ENCODE measurements around the gene DISP2.

DISP2 gene

DNA sequence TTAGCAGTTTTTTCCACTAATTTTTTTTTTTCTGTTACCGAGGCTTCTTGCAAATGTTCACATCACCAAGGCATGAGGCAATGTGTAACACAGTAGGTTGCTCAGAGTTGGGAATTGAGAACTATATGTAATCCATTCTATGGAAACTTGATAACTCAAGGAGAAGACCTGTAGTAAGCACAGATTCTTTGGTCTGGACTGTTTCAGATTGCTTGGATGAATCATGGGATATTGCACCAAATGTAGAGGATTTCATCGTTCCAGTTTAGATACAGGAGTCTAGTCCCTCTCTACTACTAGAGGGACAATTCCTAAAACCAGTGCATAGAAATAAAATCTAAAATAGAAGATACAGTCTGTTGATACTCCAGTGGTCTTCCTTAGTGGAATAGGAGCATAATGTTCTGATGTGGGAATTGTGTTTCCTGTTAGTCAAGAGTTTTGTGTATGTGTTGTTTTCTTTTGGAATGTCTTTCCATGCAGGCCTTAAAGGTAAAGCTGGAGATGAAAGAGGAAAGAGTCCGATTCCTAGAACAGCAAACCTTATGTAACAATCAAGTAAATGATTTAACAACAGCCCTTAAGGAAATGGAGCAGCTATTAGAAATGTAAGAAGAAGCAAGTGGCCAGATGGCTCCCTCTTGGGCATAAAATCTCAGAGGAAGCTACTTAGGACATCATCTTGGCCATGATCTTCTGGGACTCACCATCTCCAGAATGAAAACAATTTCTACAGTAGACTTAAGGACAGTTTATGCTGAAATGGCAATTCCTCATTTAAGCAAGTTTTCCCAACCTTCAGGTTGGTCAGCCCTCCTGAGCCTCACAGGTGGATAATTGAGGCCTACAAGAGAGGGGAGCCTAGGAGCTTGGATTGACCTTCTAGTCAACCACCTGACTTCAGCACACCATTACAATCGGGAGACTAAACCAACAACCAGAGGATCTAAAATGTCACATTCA is 35.2 kb downstream of the DISP2 start:
- no peak for DNase-seq

DNA sequence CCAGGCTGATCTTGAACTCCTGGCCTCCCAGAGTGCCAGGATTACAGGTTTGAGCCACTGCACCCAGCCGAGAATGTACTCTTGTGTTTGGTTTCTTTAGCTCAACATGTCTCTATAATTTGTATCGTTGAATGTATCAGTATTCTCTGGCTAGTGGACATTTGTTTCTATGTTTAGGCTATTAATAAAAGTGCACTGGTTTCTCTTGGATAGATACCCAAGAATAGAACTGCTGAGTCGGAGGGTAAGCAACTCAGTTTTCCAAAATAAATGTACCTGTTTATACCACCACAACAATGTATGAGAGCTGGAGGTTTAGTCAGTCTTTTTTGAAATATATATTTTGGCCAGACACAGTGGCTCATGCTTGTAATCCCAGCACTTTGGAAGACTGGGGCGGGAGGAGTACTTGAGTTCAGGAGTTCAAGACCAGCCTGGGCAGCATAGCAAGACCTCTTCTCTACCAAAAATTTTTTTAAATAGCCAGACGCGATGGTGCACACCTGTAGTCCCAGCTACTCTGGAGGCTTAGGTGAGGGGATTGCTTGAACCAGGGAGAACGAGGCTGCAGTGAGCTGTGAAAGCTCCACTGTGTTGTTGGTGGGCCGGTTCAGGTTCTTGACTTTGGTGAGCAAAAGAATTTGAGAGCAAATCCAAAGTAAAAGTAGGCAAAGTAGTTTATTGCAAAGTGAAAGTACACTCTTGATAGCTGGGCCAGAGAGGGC is 39.8 kb downstream of the DISP2 start:
- DNase-seq: no peak

DNA sequence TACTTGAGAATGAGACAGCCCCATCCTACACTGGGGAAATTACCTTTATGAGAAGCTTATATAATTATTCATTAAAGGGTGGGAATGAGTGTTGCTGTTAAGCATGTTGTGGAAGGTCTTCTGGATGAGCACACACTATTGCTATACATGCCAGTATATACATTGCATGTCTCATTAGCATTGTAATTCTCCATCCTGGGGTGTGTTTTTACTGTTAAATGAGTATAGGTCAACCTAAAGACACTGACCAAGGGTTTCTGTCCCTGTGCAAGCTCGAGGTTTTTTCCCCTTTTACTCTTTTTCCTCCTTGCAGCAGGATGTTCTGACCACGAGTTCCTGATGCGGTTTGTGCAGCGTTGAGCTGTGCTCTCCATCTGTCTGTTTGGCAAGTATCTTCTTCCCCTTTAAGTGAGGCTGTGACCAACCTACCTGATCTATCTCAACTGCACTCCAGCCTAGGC is 40.4 kb downstream of the DISP2 start:
- DNase-seq: peak in 1 of 2 donors; percentile 73

DNA sequence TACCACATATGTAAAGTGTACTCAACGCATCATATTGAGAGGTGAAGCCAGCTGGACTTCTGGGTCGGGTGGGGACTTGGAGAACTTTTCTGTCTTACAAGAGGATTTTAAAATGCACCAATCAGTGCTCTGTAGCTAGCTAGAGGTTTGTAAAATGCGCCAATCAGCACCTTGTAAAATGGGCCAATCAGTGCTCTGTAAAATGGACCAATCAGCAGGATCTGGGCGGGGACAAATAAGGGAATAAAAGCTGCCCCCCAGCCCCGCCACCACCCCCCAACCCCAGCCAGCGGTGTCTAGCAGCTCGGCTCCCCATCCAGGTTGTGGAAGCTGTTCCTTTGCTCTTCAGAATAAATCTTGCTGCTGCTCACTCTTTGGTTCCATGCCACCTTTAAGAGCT is 41.4 kb downstream of the DISP2 start:
- no peak for DNase-seq

DNA sequence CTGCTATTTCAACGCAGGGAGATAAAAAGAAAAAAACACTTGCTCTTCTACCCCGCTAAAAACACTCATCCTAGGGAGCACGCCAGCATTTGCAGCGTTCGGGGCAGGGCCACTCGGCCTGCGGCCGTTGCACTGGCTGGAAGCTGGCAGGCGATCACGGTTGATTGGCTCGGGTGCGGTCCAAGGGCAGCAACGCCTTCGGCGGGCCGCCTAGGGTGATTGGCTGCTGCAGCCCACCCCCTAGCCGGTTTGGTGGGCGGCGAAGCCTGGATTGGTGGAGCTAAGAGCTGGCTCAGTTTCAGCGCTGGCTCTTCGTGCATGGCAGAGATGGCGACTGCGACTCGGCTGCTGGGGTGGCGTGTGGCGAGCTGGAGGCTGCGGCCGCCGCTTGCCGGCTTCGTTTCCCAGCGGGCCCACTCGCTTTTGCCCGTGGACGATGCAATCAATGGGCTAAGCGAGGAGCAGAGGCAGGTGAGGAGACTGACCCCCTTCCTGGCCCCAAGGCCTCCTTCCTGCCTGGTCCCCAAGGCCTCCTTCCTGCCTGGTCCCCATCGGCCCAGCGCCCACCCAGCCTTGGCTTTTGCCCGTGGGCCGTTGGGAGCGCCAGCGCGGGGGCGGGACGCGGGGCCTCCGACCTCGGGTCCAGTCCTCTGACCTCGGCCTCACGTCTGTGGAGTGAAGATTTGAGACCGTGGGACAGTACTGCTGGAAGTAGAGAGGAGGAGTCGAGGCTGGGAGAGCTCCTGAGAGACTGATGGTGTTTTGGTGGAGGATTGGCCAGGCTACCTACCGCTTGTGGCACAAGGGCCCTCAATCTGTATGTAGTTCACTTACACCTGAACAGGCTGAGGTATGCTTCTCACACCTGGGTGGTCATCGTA is 47.7 kb downstream of the DISP2 start, which contains the start of gene IVD:
Gene IVD, plus strand, starts transcription at position 295 of the 881 bp plus-strand sequence. Its CDS starts 33 bp downstream, at position 328.
- DNase-seq: peak; percentile 50 to 91

DNA sequence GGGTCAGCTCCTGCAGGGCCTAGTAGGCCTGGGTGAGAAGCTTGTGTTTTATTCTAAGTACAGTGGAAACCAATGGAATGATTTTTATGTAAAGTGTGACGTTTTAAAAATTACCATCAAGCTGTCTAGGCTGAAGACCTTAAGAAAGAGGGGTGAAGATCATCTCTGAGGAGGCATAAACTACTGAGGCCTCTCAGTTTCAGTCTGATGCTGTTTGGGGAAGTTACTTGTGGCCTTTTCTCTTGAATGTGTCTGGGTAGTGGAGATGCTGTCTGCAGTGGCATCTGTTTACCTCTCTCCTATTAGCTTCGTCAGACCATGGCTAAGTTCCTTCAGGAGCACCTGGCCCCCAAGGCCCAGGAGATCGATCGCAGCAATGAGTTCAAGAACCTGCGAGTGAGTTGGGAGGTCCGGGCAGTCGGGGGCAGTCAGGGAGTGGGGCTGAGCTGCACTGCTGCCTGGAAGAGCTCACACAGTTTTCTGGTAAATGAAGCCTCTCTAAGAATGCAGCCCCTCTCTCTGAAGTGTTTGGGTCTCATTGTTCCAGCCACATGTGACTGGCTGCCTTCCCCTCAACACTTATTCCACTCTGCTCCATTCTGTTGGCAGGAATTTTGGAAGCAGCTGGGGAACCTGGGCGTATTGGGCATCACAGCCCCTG is 49.4 kb downstream of the DISP2 start:
- no peak for DNase-seq

DNA sequence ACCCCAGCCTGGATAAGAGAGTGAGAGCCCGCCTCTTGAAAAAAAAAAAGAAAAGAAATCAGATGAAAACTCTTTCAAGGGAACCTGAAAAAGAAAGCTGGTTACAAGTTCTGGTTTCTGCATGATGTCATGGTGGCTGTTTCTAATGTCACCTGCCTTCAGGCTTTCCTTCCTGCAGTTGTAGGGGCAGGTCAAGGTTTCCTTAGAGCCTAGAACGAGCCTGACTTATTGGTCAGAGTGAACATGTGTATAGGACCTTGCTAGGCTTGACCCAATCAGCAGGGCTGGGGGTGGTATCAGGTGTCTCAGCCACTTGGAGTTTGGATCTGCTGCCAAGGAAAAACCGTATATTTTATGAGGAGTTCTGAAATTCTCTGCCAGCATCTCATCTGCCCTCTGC is 51.3 kb downstream of the DISP2 start:
- no peak for DNase-seq

DNA sequence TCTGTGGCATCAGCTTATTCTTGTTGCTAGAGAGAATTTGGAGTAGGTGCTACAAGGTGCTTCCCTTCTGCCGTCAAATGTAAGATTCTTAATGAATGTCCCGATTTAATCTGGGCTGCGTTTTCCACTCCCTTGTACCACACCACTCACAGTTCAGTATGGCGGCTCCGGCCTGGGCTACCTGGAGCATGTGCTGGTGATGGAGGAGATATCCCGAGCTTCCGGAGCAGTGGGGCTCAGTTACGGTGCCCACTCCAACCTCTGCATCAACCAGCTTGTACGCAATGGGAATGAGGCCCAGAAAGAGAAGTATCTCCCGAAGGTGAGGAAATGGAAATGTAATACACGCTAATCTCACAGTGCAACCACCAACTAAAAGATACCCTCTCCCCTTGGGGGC is 52.5 kb downstream of the DISP2 start:
- DNase-seq: no peak

DNA sequence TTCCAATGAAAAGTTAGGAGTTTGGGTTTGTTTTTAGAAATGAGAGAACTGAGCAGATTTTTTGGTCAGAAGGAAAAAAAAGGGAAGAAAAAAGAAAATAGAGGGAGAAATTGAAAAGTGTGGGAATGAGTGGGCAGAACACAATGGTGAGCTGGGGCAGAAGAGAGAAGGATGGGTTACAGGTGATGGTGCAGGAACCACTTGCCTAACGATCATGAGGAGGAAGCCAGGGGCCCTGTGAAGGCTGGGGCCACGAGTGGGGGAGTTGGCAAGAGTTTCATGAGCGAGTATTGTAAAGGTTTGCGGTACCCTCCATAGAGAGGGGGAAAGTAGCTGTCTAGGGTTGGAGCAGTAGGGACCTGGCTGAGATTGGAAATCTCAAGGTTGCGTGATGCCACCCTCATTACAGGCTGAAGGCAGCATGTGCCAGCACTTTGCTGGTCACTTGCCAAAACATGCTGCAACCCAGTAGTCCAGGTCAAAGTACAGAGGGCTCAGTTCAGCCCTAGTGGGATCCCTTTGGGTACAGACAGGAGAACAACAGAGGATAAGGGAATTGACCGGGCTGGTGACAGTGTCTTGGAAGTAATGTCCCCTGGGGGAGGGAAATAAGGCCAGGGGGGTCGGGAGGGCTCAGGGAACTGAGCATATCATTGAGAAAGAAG is 54.2 kb downstream of the DISP2 start:
- no peak for DNase-seq

DNA sequence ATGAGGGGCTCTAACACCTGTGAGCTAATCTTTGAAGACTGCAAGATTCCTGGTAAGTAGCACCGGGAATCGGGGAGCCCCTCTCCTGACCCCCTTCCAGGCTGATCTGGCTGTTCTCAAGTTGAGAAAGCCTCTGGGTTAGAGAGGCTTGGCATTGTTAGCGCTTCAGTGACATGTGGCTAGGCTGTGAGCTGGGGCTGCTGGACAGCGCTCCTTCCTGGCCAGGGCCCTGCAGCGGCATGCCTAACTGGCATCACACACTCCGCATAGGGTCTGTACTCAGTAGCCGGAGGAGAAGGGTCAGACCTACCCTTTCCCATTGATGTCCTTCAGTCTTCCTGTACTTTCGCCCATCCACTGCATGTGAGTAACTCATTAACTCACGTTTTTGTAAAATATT is 55.0 kb downstream of the DISP2 start:
- DNase-seq: no peak

DNA sequence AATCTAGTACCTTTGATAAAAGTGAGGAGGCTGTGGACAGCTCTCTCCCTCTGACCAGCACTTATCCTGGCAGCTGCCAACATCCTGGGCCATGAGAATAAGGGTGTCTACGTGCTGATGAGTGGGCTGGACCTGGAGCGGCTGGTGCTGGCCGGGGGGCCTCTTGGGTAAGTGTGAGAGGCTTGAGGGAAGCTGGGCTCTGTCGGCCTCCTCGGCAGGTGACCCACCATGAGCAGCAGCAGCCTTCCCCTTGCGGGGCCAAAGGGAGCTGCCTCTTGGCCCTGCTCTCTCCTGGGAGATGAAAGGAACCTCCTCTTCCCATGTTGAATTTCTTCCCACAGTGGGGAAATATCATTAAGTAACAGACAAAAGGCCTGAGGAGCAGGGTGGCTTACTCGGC is 56.8 kb downstream of the DISP2 start:
- no peak for DNase-seq

DNA sequence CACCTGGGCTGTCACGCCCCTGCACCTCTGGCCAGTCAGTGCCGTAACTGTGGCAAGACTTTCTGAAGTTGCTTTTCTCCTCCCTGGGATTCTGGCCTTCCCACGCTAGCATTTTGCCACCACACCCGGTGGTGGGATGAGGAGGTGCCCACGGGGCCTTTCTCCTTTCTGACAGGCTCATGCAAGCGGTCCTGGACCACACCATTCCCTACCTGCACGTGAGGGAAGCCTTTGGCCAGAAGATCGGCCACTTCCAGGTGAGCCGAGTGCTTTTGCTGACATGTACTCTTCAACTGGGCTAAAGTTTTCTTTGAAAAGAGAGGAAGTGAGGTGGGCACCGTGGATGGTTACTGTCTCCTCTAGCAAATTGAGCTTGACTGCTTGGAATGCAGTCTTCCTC is 57.2 kb downstream of the DISP2 start:
- no peak for DNase-seq

DNA sequence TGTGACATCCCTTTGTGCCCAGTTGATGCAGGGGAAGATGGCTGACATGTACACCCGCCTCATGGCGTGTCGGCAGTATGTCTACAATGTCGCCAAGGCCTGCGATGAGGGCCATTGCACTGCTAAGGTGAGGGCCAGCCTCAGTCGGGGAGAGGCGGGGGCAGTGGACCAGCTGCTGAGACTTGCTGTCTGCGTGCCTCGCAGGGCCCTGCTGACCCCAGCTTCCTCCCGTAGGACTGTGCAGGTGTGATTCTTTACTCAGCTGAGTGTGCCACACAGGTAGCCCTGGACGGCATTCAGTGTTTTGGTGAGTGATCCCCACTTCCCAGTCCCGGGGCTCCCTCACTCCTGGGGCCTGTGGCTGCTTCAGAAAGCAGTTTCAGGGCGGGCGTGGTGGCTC is 58.0 kb downstream of the DISP2 start:
- DNase-seq: no peak

DNA sequence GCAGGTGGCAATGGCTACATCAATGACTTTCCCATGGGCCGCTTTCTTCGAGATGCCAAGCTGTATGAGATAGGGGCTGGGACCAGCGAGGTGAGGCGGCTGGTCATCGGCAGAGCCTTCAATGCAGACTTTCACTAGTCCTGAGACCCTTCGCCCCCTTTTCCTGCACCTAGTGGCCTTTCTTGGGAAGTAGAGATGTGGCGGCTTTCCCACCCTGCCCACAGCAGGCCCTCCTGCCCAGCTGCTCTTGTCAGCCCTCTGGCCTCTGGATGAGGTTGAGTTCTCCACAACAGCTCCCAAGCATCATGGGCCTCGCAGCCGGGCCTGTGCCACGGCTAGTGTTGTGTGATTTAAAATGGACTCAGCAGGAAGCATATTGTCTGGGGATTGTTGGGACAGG is 60.1 kb downstream of the DISP2 start:
- no peak for DNase-seq

DNA sequence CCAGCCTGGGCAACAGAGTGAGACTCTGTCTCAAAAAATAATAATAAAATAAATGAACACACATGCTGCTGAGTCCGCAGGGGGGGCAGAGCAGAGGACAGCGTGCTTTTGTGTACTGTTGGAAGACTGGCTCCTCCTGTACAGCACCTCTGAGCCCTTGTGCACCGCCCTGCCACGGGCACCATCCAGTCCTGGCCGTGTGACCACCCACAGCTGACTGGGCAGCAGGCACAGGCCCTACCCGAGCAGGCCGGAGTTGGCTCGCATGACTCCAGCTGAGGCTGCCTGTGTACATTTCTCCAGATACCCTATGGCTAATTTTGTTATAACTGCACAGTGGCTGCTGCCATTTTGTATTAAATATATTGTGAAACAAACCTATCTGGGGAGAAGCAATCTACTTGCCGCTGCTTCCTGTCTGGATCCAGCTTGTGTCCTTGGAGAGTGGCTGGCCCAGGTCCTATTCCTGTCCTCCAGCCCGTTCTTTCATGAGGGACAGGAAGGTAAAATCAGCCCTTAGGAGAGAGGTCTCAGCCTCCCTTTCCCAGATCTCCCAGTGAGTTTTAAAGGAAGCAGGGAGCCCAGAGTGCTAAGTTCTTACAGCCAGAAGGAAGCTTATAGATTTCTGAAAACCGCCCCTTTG is 62.2 kb downstream of the DISP2 start:
- no peak for DNase-seq

DNA sequence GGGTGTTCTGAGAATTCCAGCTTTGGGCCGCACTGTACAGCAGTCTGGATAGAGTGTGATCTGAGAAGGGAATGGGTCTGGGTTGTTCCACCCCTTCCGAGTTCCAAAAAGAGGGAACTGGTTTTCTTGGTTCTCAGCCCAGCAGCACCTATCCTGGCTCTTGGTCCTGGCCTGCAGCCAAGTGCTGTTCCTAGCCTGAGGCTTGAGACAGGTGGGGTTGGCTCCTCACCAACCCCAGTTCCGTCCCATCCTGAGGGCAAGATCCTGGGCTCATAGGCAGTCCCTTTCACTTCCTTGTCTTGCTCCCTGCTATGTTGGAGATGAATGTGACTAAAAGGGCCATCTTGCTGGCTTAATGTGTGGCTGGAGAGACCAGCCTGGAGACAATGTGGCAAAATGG is 62.8 kb downstream of the DISP2 start:
- DNase-seq: no peak

DNA sequence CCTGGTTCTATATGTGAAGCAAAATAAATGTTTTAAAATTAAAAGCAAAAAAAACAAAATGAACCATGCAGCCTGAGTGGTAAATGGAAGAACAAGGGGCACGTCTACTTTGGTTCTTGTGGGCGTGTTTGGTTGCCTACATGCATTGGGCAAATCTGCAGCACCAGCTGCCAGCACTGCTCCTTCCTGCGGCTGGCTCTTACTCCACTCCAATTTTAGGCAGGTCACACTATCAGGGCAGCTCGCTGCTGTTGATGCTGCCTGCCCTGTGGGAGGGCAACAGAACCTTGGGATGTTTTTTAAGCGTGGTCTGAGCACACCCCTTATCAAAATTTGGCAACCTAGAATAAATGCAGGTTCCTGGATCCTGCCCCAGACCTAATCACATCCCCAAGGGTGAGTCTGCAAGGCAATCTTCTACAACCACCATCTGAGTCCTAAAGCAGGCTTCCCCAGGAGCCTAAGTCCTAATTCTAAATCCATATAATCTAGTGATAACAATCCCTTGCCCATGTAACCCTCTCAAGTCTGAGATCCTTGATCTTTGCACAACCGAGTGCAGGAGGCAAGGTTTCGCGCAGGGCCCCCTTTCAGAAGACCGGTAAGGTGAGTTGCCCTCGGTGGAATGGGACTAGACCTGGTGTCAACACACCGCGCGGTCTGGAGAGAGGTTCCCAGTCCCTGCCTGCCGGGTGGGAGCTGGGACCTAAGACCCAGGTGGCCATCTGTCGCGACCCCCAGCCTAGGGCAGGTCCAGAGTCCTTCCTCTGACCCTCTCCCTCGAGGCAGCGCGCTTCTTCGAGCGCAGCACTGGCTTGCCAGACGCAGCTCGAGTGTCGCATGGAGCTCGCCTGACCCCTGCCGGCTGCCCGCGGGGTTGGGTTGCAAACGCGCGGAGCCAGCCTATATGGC is 63.5 kb downstream of the DISP2 start:
- peak; percentile 10 to 69 for DNase-seq

DNA sequence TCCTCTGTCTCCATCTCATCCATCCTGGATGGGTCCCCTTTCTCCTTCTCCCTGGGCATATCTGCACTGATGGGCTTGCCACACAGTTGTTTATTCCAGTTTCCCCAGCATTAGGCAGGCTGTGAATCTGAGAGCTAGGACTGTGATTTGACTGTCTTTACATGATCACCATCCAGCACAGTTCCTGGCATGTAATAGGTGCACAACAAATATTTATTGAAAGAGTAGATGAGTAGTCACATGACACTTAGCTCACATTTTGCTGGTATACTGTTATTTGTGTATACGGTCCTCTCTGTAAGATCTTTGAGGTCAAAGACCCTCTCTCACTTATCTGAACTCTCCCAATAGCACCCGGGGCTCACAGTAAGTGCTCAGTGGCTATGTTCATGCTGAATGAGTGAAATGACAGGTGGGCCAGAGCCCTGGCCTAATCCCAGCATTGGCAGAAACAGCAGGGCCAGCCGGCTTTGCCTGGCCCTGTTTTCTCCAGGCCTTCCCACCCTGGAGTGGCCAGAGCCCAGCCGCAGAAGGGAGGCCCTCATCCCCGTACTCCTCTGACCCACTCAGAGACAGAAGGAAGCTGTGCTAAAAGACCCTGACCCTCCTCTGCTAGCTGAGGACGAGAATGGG is 66.6 kb downstream of the DISP2 start:
- no peak for DNase-seq

DNA sequence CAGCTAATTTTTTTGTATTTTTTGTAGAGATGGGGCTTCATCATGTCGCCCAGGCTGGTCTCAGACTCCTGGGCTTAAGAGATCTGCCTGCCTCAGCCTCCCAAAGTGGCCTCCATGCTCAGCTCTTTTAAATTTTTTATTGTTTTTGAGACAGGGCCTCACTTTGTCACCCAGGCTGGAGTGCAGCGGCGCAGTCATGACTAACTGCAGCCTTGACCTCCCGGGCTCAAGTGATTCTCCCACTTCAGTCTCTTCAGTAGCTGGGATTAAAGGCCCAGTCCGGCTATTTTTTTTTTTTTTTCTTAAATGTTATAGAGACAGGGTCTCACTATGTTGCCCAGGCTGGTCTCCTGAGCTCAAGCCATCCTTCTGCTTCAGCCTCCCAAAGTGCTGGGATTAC is 67.7 kb downstream of the DISP2 start:
- no peak for DNase-seq

DNA sequence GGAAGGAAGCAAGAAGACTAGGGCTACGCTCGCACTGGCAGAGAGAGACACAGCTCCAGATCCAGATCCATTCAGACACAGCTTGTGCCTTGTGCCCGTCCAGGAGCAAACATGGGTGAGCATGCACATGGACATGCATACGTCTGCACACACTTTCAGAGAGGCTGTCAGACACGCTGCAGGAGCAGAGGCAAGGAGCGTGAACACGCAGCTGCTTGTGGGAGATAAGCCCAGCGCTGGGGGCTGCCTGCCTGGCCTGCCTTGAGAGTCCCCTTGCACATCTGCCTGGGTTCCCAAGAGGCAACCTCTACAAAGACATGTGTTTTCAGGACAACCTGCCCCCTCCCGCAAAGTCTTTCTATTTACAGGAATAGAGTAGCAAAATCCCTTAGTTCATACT is 69.2 kb downstream of the DISP2 start:
- DNase-seq: no peak
